Neural progenitor cell (in vitro differentiated cells): ENCODE measurements around the gene SMARCAL1.

ENCODE experiments used
- CTCF ChIP-seq: fragments of 200-600 bp; sonication (generic); IDR thresholded peaks from 2 replicates; pipeline ENCODE4 v1.5.1; 2017; ENCODE audit warnings: antibody characterized with exemption, mild to moderate bottlenecking
- EZH2 ChIP-seq: fragments of 200-600 bp; sonication (generic); IDR thresholded peaks from 2 replicates; pipeline ENCODE4 v1.6.1; 2017; ENCODE audit warnings: antibody characterized with exemption, mild to moderate bottlenecking, moderate library complexity
- EZH2phosphoT487 ChIP-seq: fragments of 200-600 bp; sonication (generic); IDR thresholded peaks from 2 replicates; pipeline ENCODE4 v1.6.1; 2017; ENCODE audit warnings: antibody characterized with exemption

- no peak for TF ChIP-seq CTCF
- TF ChIP-seq EZH2, result no peak
- no peak for TF ChIP-seq EZH2phosphoT487
Observed at GRCh38 chr2:216450784-216451183, 38.5 kb downstream of the SMARCAL1 start.
